ENCODE results near the gene MIPEP. TPM values are rescaled to one million over a fixed set of nuclear protein-coding genes. Genes with fewer than 3 reads are reported as not detected.

Gene MIPEP
- total RNA-seq, 1 donor from 2014 or later: 19.6 TPM

GRCh38 chr13:23687614-23688013 is 201.6 kb downstream of the MIPEP start:
- no peak overlapping the region for H3K4me3 Mint-ChIP-seq
- no peaks in the 10 kb centered on the region for H3K4me1 Mint-ChIP-seq
- H3K27me3 Mint-ChIP-seq (ENCODE audit: low read depth): no peaks in the 10 kb centered on the region
- DNase-seq (ENCODE audit: low read depth, low spot score): no peak
- no peak for TF ChIP-seq CTCF (conservative IDR thresholded peaks at IDR 0.05)
- no peak overlapping the region for H3K27ac Mint-ChIP-seq (ENCODE audit: unreplicated experiment)
- H3K36me3 Mint-ChIP-seq (ENCODE audit: low read depth): peaks cover 10% of the 10 kb centered on the region
- peaks cover 9% of the 10 kb centered on the region for H3K9me3 Mint-ChIP-seq

- Mint-ChIP-seq H3K9me3 (peaks cover 11% of the 10 kb centered on the region), H3K4me1 (no peaks in the 10 kb centered on the region), H3K36me3 (ENCODE audit: low read depth) (peaks cover 10% of the 10 kb centered on the region), H3K27ac (ENCODE audit: unreplicated experiment) (no peak overlapping the region), H3K27me3 (ENCODE audit: low read depth) (no peaks in the 10 kb centered on the region), H3K4me3 (no peak overlapping the region)
- TF ChIP-seq CTCF (conservative IDR thresholded peaks at IDR 0.05): no peak
- DNase-seq (ENCODE audit: low read depth, low spot score): no peak
Measured at GRCh38 chr13:23686948-23687347, 202.3 kb downstream of the MIPEP start.

GRCh38 chr13:23685416-23685815 is 203.8 kb downstream of the MIPEP start:
- no peak for TF ChIP-seq CTCF (conservative IDR thresholded peaks at IDR 0.05)
- Mint-ChIP-seq H3K4me3 (no peak overlapping the region), H3K4me1 (no peaks in the 10 kb centered on the region), H3K36me3 (ENCODE audit: low read depth) (peaks cover 10% of the 10 kb centered on the region), H3K9me3 (peaks cover 11% of the 10 kb centered on the region), H3K27me3 (ENCODE audit: low read depth) (no peaks in the 10 kb centered on the region), H3K27ac (ENCODE audit: unreplicated experiment) (no peak overlapping the region)
- no peak for DNase-seq (ENCODE audit: low read depth, low spot score)

- Mint-ChIP-seq H3K27me3 (ENCODE audit: low read depth) (no peaks in the 10 kb centered on the region), H3K4me3 (no peak overlapping the region), H3K27ac (ENCODE audit: unreplicated experiment) (no peak overlapping the region), H3K36me3 (ENCODE audit: low read depth) (peaks cover 10% of the 10 kb centered on the region), H3K9me3 (peaks cover 11% of the 10 kb centered on the region), H3K4me1 (no peaks in the 10 kb centered on the region)
- no peak for TF ChIP-seq CTCF (conservative IDR thresholded peaks at IDR 0.05)
- no peak for DNase-seq (ENCODE audit: low read depth, low spot score)
Measured at GRCh38 chr13:23684647-23685046, 204.6 kb downstream of the MIPEP start.

GRCh38 chr13:23683084-23683483 is 206.1 kb downstream of the MIPEP start:
- Mint-ChIP-seq H3K36me3 (ENCODE audit: low read depth) (peaks cover 10% of the 10 kb centered on the region), H3K9me3 (peaks cover 14% of the 10 kb centered on the region), H3K27ac (ENCODE audit: unreplicated experiment) (no peak overlapping the region), H3K4me3 (no peak overlapping the region), H3K27me3 (ENCODE audit: low read depth) (no peaks in the 10 kb centered on the region), H3K4me1 (no peaks in the 10 kb centered on the region)
- no peak for DNase-seq (ENCODE audit: low read depth, low spot score)
- TF ChIP-seq CTCF (conservative IDR thresholded peaks at IDR 0.05): no peak
